PC-3 (cell line): ENCODE measurements around the gene WDR45B. TPM values are rescaled to one million over a fixed set of nuclear protein-coding genes. Genes with fewer than 3 reads are reported as not detected.

ENCODE experiments used
- ATAC-seq: fragments of 200-7000 bp; cut with Tn5 transposase; 2 replicates; pipeline ENCODE4 v1.9.1; 2020; ENCODE audit warnings: mild to moderate bottlenecking, moderate library complexity
- BruUV-seq: library from RNA; stranded (reverse); fragments of 400-500 nt; replicated peaks from 2 replicates; lab custom pipeline; 2021; lab: Mats Ljungman, UMichigan
- CTCF ChIA-PET: fragments of 300-600 bp; sonication (Branson Sonifier 250); formaldehyde crosslinking; loops from one replicate; lab custom pipeline; 2022; ENCODE audit warnings: antibody characterized with exemption; lab: Charles Lee
- POLR2A ChIA-PET: fragments of 300-600 bp; sonication (Branson Sonifier 250); formaldehyde crosslinking; loops from one replicate; lab custom pipeline; 2022; ENCODE audit warnings: antibody characterized with exemption; ENCODE audit not compliant: unreplicated experiment; lab: Charles Lee
- DNase-seq: peaks from one replicate; pipeline ENCODE4 v3.0.0-alpha.2; 2015
- H2AFZ ChIP-seq: fragments of 300-600 bp; sonication (generic); 2 replicates; pipeline ENCODE4 v1.6.0; 2016; ENCODE audit warnings: antibody characterized with exemption, low read length
- H3F3A ChIP-seq: fragments of 300-600 bp; sonication (generic); one replicate; pipeline ENCODE4 v1.6.0; 2017; ENCODE audit warnings: antibody characterized with exemption, low read length, control low read depth, mild to moderate bottlenecking; ENCODE audit not compliant: unreplicated experiment
- H3K27ac ChIP-seq: fragments of 300-600 bp; sonication (generic); 2 replicates; pipeline ENCODE4 v1.5.1; 2016; ENCODE audit warnings: mild to moderate bottlenecking, low read length
- H3K27me3 ChIP-seq: fragments of 300-600 bp; sonication (generic); 2 replicates; pipeline ENCODE4 v1.6.1; 2016; ENCODE audit warnings: low read length, mixed read lengths
- H3K36me3 ChIP-seq: fragments of 300-600 bp; sonication (generic); 2 replicates; pipeline ENCODE4 v1.6.1; 2016; ENCODE audit warnings: low read depth, mixed run types, low read length, mixed read lengths
- H3K4me1 ChIP-seq: fragments of 300-600 bp; sonication (generic); 2 replicates; pipeline ENCODE4 v1.5.1; 2016; ENCODE audit warnings: low read length; ENCODE audit not compliant: insufficient read depth
- H3K4me2 ChIP-seq: fragments of 300-600 bp; sonication (generic); 2 replicates; pipeline ENCODE4 v1.6.0; 2016; ENCODE audit warnings: low read length
- H3K4me3 ChIP-seq: fragments of 300-600 bp; sonication (generic); 2 replicates; pipeline ENCODE4 v1.5.1; 2016; ENCODE audit warnings: mild to moderate bottlenecking, low read length, mixed read lengths
- H3K79me2 ChIP-seq: fragments of 300-600 bp; sonication (generic); 2 replicates; pipeline ENCODE4 v1.6.1; 2017; ENCODE audit warnings: low read length, mixed read lengths
- H3K9ac ChIP-seq: fragments of 300-600 bp; sonication (generic); 2 replicates; pipeline ENCODE4 v1.6.0; 2016; ENCODE audit warnings: mild to moderate bottlenecking, low read length
- H3K9me2 ChIP-seq: fragments of 300-600 bp; sonication (generic); replicated peaks from 2 replicates; pipeline ENCODE4 v1.6.1; 2016; ENCODE audit warnings: mixed run types, low read length, mixed read lengths
- H3K9me3 ChIP-seq: fragments of 300-600 bp; sonication (generic); 2 replicates; pipeline ENCODE4 v1.6.1; 2016; ENCODE audit warnings: low read length, mixed read lengths
- H4K20me1 ChIP-seq: fragments of 300-600 bp; sonication (generic); 2 replicates; pipeline ENCODE4 v1.6.1; 2016; ENCODE audit warnings: low read length, mixed read lengths
- EZH2 ChIP-seq: fragments of 300-600 bp; sonication (generic); IDR thresholded peaks from one replicate; pipeline ENCODE4 v1.6.1; 2017; ENCODE audit warnings: antibody characterized with exemption, mild to moderate bottlenecking, low read length; ENCODE audit not compliant: unreplicated experiment
- EZH2phosphoT487 ChIP-seq: fragments of 300-600 bp; sonication (generic); IDR thresholded peaks from 2 replicates; pipeline ENCODE4 v1.6.1; 2018; ENCODE audit warnings: mild to moderate bottlenecking, antibody characterized with exemption, low read length, borderline replicate concordance
- intact Hi-C: fragments of 100-400 bp; cut with micrococcal nuclease; formaldehyde crosslinking; loops from 2 replicates; pipeline ENCODE4 v1.9.0; 2023
- total RNA-seq: library from RNA; depleted of rRNA; stranded (reverse); fragments of >200 nt; gene quantifications from 2 replicates; pipeline ENCODE4 v1.2.3, GENCODE V29; 2014
- TF ChIP-seq, protein P1 (sequence below): fragments of 300-600 bp; sonication (generic); conservative IDR thresholded peaks from 2 replicates; pipeline ENCODE4 v1.5.1; 2017; ENCODE audit warnings: antibody characterized with exemption, low read depth, mild to moderate bottlenecking, low read length

The WDR45B gene
- total RNA-seq, 1 experiment from 2014 or later: 110 TPM

DNA sequence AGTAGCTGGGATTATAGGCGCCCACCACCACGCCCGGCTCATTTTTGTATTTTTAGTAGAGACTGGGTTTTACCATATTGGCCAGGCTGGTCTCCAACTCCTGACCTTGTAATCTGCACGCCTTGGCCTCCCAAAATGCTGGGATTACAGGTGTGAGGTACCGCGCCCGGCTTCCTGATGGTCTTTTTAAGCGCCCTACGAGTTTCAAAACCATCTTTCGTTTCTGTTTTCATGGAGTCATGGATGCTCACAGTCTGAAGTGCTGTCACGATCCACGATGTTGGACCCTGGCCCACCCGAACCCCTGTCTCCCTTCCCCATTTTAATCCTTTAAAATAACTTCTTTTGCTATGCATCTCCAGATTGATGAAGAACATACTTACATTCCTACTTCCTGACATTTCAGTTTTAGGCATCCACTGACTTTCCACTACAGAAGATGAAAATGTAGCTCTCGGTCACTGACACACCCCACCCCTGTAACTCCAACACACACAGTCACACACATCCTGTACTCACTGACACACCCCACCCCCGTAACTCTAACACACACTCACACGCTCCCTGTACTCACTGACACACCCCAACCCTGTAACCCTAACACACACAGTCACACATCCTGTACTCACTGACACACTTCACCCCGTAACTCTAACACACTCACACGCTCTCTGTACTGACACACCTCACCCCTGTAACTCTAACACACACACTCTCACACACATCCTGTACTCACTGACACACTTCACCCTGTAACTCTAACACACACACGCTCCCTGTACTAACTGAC lies 22.6 kb upstream of the WDR45B start:
- intact Hi-C loops: no loop called here
- DNase-seq (no peak), ATAC-seq (no peak)
- ChIA-PET CTCF (no interaction called here), POLR2A (interaction anchor here (0.7 kb wide), 1 partner anchor 84 kb away, joined by 12 read pairs; no protein-coding TSS in a partner anchor)
- Histone ChIP-seq H3K27me3 (no peaks in the 10 kb centered on the region), H3K36me3 (no peaks in the 10 kb centered on the region), H3K4me1 (no peaks in the 10 kb centered on the region), H3F3A (no peaks in the 10 kb centered on the region), H3K4me3 (no peak overlapping the region), H3K27ac (no peak overlapping the region), H3K4me2 (no peak overlapping the region), H3K79me2 (no peaks in the 10 kb centered on the region), H3K9me2 (no peaks in the 10 kb centered on the region), H2AFZ (no peak overlapping the region), H4K20me1 (no peaks in the 10 kb centered on the region), H3K9me3 (no peaks in the 10 kb centered on the region), H3K9ac (no peak overlapping the region)
- TF ChIP-seq EZH2phosphoT487: no peak
- TF ChIP-seq EZH2: no peak
- TF ChIP-seq, protein P1, sequence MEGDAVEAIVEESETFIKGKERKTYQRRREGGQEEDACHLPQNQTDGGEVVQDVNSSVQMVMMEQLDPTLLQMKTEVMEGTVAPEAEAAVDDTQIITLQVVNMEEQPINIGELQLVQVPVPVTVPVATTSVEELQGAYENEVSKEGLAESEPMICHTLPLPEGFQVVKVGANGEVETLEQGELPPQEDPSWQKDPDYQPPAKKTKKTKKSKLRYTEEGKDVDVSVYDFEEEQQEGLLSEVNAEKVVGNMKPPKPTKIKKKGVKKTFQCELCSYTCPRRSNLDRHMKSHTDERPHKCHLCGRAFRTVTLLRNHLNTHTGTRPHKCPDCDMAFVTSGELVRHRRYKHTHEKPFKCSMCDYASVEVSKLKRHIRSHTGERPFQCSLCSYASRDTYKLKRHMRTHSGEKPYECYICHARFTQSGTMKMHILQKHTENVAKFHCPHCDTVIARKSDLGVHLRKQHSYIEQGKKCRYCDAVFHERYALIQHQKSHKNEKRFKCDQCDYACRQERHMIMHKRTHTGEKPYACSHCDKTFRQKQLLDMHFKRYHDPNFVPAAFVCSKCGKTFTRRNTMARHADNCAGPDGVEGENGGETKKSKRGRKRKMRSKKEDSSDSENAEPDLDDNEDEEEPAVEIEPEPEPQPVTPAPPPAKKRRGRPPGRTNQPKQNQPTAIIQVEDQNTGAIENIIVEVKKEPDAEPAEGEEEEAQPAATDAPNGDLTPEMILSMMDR: no peak
- BruUV-seq: no TSS peak

DNA sequence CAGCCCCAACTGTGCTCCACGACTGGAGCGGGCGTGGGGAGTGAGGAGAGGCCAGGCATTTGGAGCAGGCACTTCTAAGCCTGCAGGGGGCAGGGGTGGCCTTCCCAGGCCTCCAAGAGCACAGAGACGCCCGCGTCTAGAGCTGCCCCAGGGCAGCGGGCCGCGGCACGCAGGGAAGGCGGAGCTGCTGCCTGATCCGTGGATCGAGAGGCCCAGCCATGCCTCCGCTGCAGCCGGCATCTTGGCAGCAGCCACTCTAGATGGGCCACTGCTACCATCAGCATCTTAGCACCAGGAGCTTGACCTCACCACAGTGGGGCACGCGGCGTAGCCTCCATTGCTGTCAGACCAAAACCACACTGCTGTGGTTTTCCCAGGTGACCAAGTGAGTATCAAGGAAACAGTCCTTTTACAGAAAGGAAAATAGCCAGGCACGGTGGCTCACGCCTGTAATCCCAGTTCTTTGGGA lies 20.4 kb upstream of the WDR45B start:
- ChIA-PET POLR2A (no interaction called here), CTCF (interaction anchor here (0.6 to 0.8 kb wide), 3 partner anchors 48 to 103 kb away, joined by 3 to 5 read pairs (median 4); partner anchors contain the start of genes FN3K and FN3KRP)
- intact Hi-C loops: loop anchor here (2.0 kb wide), 1 partner anchor 98 kb away; no protein-coding TSS in a partner anchor
- H3K36me3 ChIP-seq: no peaks in the 10 kb centered on the region
- no peaks in the 10 kb centered on the region for H3K4me1 ChIP-seq
- ATAC-seq: peak; percentile 100
- no peaks in the 10 kb centered on the region for H3K27me3 ChIP-seq
- no peaks in the 10 kb centered on the region for H3K9me3 ChIP-seq
- DNase-seq: peak; percentile 73
- H3K79me2 ChIP-seq: no peaks in the 10 kb centered on the region
- no peaks in the 10 kb centered on the region for H3K9me2 ChIP-seq
- H3K9ac ChIP-seq: 0 out of 2 replicates have a peak overlapping the region, but pooled peaks have one; percentile 3
- BruUV-seq: no TSS peak
- H2AFZ ChIP-seq: peak overlapping the region; percentile 50; the same call in 1 of the 2 replicates
- H3K4me2 ChIP-seq: peak overlapping the region; percentile 42
- H3K27ac ChIP-seq: no peak overlapping the region
- peak overlapping the region; percentile 6; the same call in 1 of the 2 replicates for H3K4me3 ChIP-seq
- no peaks in the 10 kb centered on the region for H3F3A ChIP-seq
- TF ChIP-seq EZH2: no peak
- TF ChIP-seq, protein P1: peak; percentile 75
- TF ChIP-seq EZH2phosphoT487: no peak
- H4K20me1 ChIP-seq: no peaks in the 10 kb centered on the region
